GM18951 (cell line): ENCODE measurements around the gene OTOP2.

Source experiments
- POLR2A ChIP-seq: IDR thresholded peaks from 4 replicates; pipeline ENCODE4 v1.6.1; 2011; ENCODE audit warnings: mild to moderate bottlenecking; ENCODE audit not compliant: insufficient read length, insufficient read depth; ENCODE audit errors: extremely low read depth
- in situ Hi-C: fragments of 300-500 bp; cut with MboI; formaldehyde crosslinking; loops from one replicate; pipeline ENCODE4 v1.12.0; 2022; ENCODE audit warnings: low sequenced_read_pairs, mixed read lengths, inconsistent platforms; ENCODE audit not compliant: unreplicated experiment

The OTOP2 gene

GRCh38 chr17:74924250-74924948 is at the start of gene OTOP2:
Gene OTOP2 (plus strand): TSS chr17:74924273. CDS start chr17:74924633, 360 bp downstream.
- no peak for TF ChIP-seq POLR2A
- in situ Hi-C loops: no loop called here

- no peak for TF ChIP-seq POLR2A
- in situ Hi-C loops: no loop called here
Measured at GRCh38 chr17:74874615-74875037, 49.4 kb upstream of the OTOP2 start.

GRCh38 chr17:74875155-74875976 is 48.7 kb upstream of the OTOP2 start:
- no peak for TF ChIP-seq POLR2A
- in situ Hi-C loops: no loop called here

- in situ Hi-C loops: no loop called here
- no peak for TF ChIP-seq POLR2A
Measured at GRCh38 chr17:74875977-74876593, 48.0 kb upstream of the OTOP2 start.

- no peak for TF ChIP-seq POLR2A
- in situ Hi-C loops: no loop called here
Measured at GRCh38 chr17:74877592-74878548, 46.2 kb upstream of the OTOP2 start.

- TF ChIP-seq POLR2A: no peak
- in situ Hi-C loops: no loop called here
Measured at GRCh38 chr17:74878658-74879057, 45.4 kb upstream of the OTOP2 start.

GRCh38 chr17:74879308-74879707 is 44.8 kb upstream of the OTOP2 start:
- in situ Hi-C loops: no loop called here
- TF ChIP-seq POLR2A: no peak

- in situ Hi-C loops: no loop called here
- TF ChIP-seq POLR2A: no peak
Measured at GRCh38 chr17:74881073-74881472, 43.0 kb upstream of the OTOP2 start.

- in situ Hi-C loops: no loop called here
Measured at GRCh38 chr17:74882517-74883240, 41.4 kb upstream of the OTOP2 start.

GRCh38 chr17:74883241-74883745 is 40.8 kb upstream of the OTOP2 start:
- in situ Hi-C loops: no loop called here
- TF ChIP-seq POLR2A: no peak

More at GRCh38 chr17:74882517-74883240, 41.4 kb upstream of the OTOP2 start:
- no peak for TF ChIP-seq POLR2A

- TF ChIP-seq POLR2A: no peak
- in situ Hi-C loops: no loop called here
Measured at GRCh38 chr17:74888469-74888868, 35.6 kb upstream of the OTOP2 start.

GRCh38 chr17:74890554-74890953 is 33.5 kb upstream of the OTOP2 start:
- in situ Hi-C loops: no loop called here

More at GRCh38 chr17:74890554-74890953, 33.5 kb upstream of the OTOP2 start:
- TF ChIP-seq POLR2A: no peak
